Loucy (cell line): ENCODE measurements around the gene NXT1.

Experiments
- H2AFZ ChIP-seq: fragments of 200-600 bp; sonication (generic); 2 replicates; pipeline ENCODE4 v1.6.0; 2016; ENCODE audit warnings: antibody characterized with exemption, mild to moderate bottlenecking, low read length, moderate library complexity
- H3F3A ChIP-seq: fragments of 200-600 bp; 2 replicates; pipeline ENCODE4 v1.6.0; 2016; ENCODE audit warnings: antibody characterized with exemption, low read depth, mild to moderate bottlenecking
- H3K27me3 ChIP-seq: fragments of 200-600 bp; sonication (generic); 2 replicates; pipeline ENCODE4 v1.6.1; 2014; ENCODE audit warnings: low read length, mild to moderate bottlenecking; ENCODE audit not compliant: insufficient read depth, poor library complexity, severe bottlenecking
- H3K36me3 ChIP-seq: fragments of 200-600 bp; sonication (generic); 2 replicates; pipeline ENCODE4 v1.6.1; 2016; ENCODE audit warnings: low read length; ENCODE audit not compliant: insufficient read depth
- H3K4me1 ChIP-seq: fragments of 200-600 bp; sonication (generic); 2 replicates; pipeline ENCODE4 v1.5.1; 2014; ENCODE audit warnings: low read length, mild to moderate bottlenecking; ENCODE audit not compliant: insufficient read depth, poor library complexity, severe bottlenecking
- H3K4me2 ChIP-seq: fragments of 200-600 bp; sonication (generic); 2 replicates; pipeline ENCODE4 v1.6.0; 2014; ENCODE audit warnings: antibody characterized with exemption, low read length, low read depth, mild to moderate bottlenecking; ENCODE audit not compliant: poor library complexity, severe bottlenecking
- H3K4me3 ChIP-seq: fragments of 200-600 bp; sonication (generic); 2 replicates; pipeline ENCODE4 v1.5.1; 2014; ENCODE audit warnings: low read length, mild to moderate bottlenecking, mixed read lengths; ENCODE audit not compliant: poor library complexity, severe bottlenecking
- H3K79me2 ChIP-seq: fragments of 200-600 bp; sonication (generic); 2 replicates; pipeline ENCODE4 v1.6.1; 2014; ENCODE audit warnings: low read length; ENCODE audit not compliant: insufficient read depth
- H3K9ac ChIP-seq: fragments of 200-600 bp; sonication (generic); 2 replicates; pipeline ENCODE4 v1.6.0; 2014; ENCODE audit warnings: mild to moderate bottlenecking, low read depth, low read length, moderate library complexity; ENCODE audit not compliant: poor library complexity, severe bottlenecking
- H3K9me2 ChIP-seq: fragments of 200-600 bp; sonication (generic); replicated peaks from 2 replicates; pipeline ENCODE4 v1.6.1; 2016; ENCODE audit warnings: low read depth, low read length, mixed read lengths
- H3K9me3 ChIP-seq: fragments of 200-600 bp; sonication (generic); 2 replicates; pipeline ENCODE4 v1.6.1; 2014; ENCODE audit warnings: mild to moderate bottlenecking, antibody characterized with exemption, low read length, low read depth; ENCODE audit not compliant: insufficient read depth
- H4K20me1 ChIP-seq: fragments of 200-600 bp; sonication (generic); 2 replicates; pipeline ENCODE4 v1.6.0; 2014; ENCODE audit warnings: antibody characterized with exemption, low read length, mild to moderate bottlenecking; ENCODE audit not compliant: insufficient read depth, poor library complexity, severe bottlenecking
- CTCF ChIP-seq: fragments of 200-600 bp; sonication (generic); conservative IDR thresholded peaks from 2 replicates; pipeline ENCODE4 v1.5.1; 2014; ENCODE audit warnings: mild to moderate bottlenecking, antibody characterized with exemption, low read length
- EZH2phosphoT487 ChIP-seq: fragments of 200-600 bp; IDR thresholded peaks from 2 replicates; pipeline ENCODE4 v1.6.1; 2018; ENCODE audit warnings: antibody characterized with exemption, mild to moderate bottlenecking, moderate library complexity, borderline replicate concordance

NXT1 gene

DNA sequence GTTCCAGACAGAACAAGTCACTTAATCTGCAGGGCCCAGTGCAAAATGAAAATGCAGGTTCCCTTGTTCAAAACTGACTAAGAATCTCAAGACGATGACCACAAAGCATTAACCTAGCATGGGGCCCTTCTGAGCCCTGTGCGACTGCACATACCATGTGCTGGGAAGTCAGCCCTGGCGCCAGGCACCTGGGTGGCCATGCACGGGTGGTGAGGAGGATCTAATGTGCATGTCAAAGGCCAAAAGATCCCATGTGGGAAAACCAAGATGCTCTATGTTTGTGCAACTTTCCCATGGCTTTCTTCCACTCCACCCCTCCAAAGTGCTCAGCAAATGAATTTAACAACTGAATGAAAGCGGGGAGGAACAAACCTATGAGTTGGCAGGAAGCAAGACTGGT is 33.5 kb upstream of the NXT1 start:
- no peaks in the 10 kb centered on the region for H3K9me3 ChIP-seq
- no peaks in the 10 kb centered on the region for H3F3A ChIP-seq
- no peaks in the 10 kb centered on the region for H3K9me2 ChIP-seq
- H3K9ac ChIP-seq = no peak overlapping the region
- H3K4me1 ChIP-seq = peaks cover 12% of the 10 kb centered on the region
- H2AFZ ChIP-seq = 0 out of 2 replicates have a peak overlapping the region, but pooled peaks have one; percentile 8
- H3K27me3 ChIP-seq = no peaks in the 10 kb centered on the region
- H3K4me3 ChIP-seq = no peak overlapping the region
- peak overlapping the region; percentile 1 for H3K4me2 ChIP-seq
- H4K20me1 ChIP-seq = no peaks in the 10 kb centered on the region
- TF ChIP-seq EZH2phosphoT487 (no peak), CTCF (no peak)
- H3K79me2 ChIP-seq = no peaks in the 10 kb centered on the region
- no peaks in the 10 kb centered on the region for H3K36me3 ChIP-seq

DNA sequence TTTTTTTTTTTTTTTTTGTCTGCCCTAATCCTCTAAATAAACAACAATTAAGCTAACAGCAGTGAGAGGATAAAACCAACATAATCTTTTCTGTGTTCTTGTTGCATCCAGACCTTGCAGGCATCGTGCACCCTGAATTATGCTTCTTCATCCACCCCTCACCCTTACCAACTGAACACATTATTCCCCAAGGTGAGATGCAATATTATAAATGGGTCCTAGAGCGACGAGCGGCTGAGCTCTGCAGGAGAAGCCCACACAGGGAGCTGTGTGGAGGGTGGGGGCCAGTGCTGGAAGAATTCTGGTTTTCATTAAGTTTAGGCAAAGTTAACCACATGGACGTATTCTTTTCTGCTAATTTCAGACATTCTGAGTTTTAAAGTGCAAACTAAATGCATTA is 32.2 kb upstream of the NXT1 start:
- Histone ChIP-seq H3K9me2 (no peaks in the 10 kb centered on the region), H3K4me3 (no peak overlapping the region), H3K4me1 (peaks cover 12% of the 10 kb centered on the region), H3K79me2 (no peaks in the 10 kb centered on the region), H3K9me3 (no peaks in the 10 kb centered on the region), H3K27me3 (no peaks in the 10 kb centered on the region), H4K20me1 (no peaks in the 10 kb centered on the region), H3F3A (no peaks in the 10 kb centered on the region), H2AFZ (no peak overlapping the region), H3K9ac (no peak overlapping the region), H3K4me2 (no peak overlapping the region), H3K36me3 (no peaks in the 10 kb centered on the region)
- TF ChIP-seq EZH2phosphoT487 = no peak
- TF ChIP-seq CTCF = no peak

DNA sequence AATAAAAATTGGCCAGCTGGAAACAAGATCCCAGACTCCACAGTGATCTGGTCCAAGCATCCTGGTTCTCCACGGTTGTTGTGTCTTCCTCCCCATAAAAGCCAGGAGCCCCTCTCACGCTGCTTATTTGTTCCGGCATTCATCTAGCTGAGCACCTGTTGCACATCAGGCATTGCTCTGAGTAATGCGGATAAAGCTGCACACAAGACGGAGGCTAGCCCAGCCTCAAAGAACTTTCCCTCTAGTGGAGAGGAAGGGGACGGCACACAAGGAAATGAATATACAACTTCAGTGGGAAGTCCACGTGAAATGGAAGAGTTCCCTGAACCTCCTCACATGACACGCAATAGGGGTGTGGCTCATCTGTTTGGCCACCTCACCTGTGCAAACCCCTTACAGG is 30.3 kb upstream of the NXT1 start:
- no peaks in the 10 kb centered on the region for H3F3A ChIP-seq
- no peaks in the 10 kb centered on the region for H3K79me2 ChIP-seq
- H3K27me3 ChIP-seq = no peaks in the 10 kb centered on the region
- peaks cover 12% of the 10 kb centered on the region for H3K4me1 ChIP-seq
- no peak overlapping the region for H3K4me2 ChIP-seq
- H3K36me3 ChIP-seq = no peaks in the 10 kb centered on the region
- no peak overlapping the region for H3K4me3 ChIP-seq
- no peak overlapping the region for H2AFZ ChIP-seq
- H3K9me2 ChIP-seq = no peaks in the 10 kb centered on the region
- TF ChIP-seq CTCF (peak; percentile 49), EZH2phosphoT487 (no peak)
- no peak overlapping the region for H3K9ac ChIP-seq
- no peaks in the 10 kb centered on the region for H3K9me3 ChIP-seq
- H4K20me1 ChIP-seq = no peaks in the 10 kb centered on the region
